Measurements from ENCODE around the gene SPX. TPM values are rescaled to one million over a fixed set of nuclear protein-coding genes. Genes with fewer than 3 reads are reported as not detected.

The SPX gene
- total RNA-seq, 4 donors from 2014 or later, result 0.73 to 3.1 (median 2.4) TPM; not detected in 1

- Histone ChIP-seq H3K36me3 (no peaks in the 10 kb centered on the region), H3K4me1 (peaks cover 16 to 26% of the 10 kb centered on the region in 2 donors), H3K27ac (peak overlapping the region; percentile 64 to 82 (median 76)), H3K4me3 (no peak overlapping the region), H3K9me3 (no peaks in the 10 kb centered on the region), H3K27me3 (no peaks in the 10 kb centered on the region)
- ATAC-seq (peak in 1 of 2 donors; percentile 7), DNase-seq (no peak)
- in situ Hi-C loops (cut with MboI; ENCODE audit: low sequenced_read_pairs in 4 of 4) (no loop called here), intact Hi-C loops (cut with DNase I; ENCODE audit: low total_unique reads) (no loop called here)
- no peak for TF ChIP-seq POLR2A (IDR thresholded peaks at IDR 0.05)
- no peak for TF ChIP-seq CTCF (IDR thresholded peaks at IDR 0.05 in 4 of 5, conservative IDR thresholded peaks at IDR 0.05 in 1 of 5)
These were observed 26.7 kb downstream of the SPX start for GRCh38 chr12:21552635-21553328.

- no peaks in the 10 kb centered on the region for H3K36me3 ChIP-seq
- in situ Hi-C loops (cut with MboI; ENCODE audit: low sequenced_read_pairs in 4 of 4) (no loop called here), intact Hi-C loops (cut with DNase I; ENCODE audit: low total_unique reads) (no loop called here)
- TF ChIP-seq CTCF (IDR thresholded peaks at IDR 0.05 in 4 of 5, conservative IDR thresholded peaks at IDR 0.05 in 1 of 5) (no peak), POLR2A (IDR thresholded peaks at IDR 0.05) (no peak)
- H3K4me3 ChIP-seq, result no peak overlapping the region
- H3K27me3 ChIP-seq, result no peaks in the 10 kb centered on the region
- no peaks in the 10 kb centered on the region for H3K9me3 ChIP-seq
- peaks cover 16 to 26% of the 10 kb centered on the region in 2 donors for H3K4me1 ChIP-seq
- ATAC-seq, result peak in 1 of 2 donors; percentile 81
- DNase-seq, result peak in 1 of 2 donors; percentile 44
- H3K27ac ChIP-seq, result peak overlapping the region; percentile 64 to 82 (median 76)
These were observed 27.2 kb downstream of the SPX start for GRCh38 chr12:21553329-21553675.

DNA sequence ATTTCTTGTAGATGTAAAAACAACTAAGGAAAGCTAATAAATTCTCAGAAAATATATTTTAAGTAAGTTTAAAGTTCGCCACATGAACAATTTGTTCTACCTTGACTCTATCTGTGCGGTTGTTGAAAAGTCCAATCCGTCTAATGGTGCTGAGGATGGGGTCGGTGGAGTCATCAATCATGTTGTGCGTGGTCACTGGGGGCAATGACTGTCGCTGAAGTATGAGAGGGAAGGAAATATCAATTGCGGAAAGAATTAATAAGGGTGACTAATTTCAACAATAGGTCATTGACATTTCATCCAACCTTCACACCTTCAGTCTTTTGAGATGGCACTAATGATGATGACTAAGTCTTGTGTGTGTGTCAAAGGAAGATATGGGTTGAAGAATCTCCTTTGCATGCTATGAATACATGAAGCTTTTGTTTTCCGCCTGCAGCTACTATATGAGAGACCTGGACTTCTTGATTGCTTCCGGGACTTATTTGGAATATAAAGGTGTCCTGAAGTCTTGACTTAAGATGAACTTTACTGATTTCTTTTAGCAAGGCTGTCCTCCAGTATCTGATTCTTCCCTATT lies 32.1 kb downstream of the SPX start:
- in situ Hi-C loops (cut with MboI; ENCODE audit: low sequenced_read_pairs in 4 of 4) (no loop called here), intact Hi-C loops (cut with DNase I; ENCODE audit: low total_unique reads) (no loop called here)
- H3K27ac ChIP-seq, result no peak overlapping the region
- H3K9me3 ChIP-seq, result no peaks in the 10 kb centered on the region
- no peak overlapping the region for H3K4me3 ChIP-seq
- no peak for TF ChIP-seq POLR2A (IDR thresholded peaks at IDR 0.05)
- no peak for TF ChIP-seq CTCF (IDR thresholded peaks at IDR 0.05 in 4 of 5, conservative IDR thresholded peaks at IDR 0.05 in 1 of 5)
- ATAC-seq (no peak), DNase-seq (no peak)
- no peaks in the 10 kb centered on the region for H3K36me3 ChIP-seq
- no peaks in the 10 kb centered on the region for H3K27me3 ChIP-seq
- H3K4me1 ChIP-seq, result peaks cover 3 to 7% of the 10 kb centered on the region in 2 donors

GRCh38 chr12:21559855-21560569 lies 33.9 kb downstream of the SPX start:
- ATAC-seq (peak; percentile 58 to 75), DNase-seq (no peak)
- in situ Hi-C loops (cut with MboI; ENCODE audit: low sequenced_read_pairs in 4 of 4) (no loop called here), intact Hi-C loops (cut with DNase I; ENCODE audit: low total_unique reads) (no loop called here)
- Histone ChIP-seq H3K9me3 (no peaks in the 10 kb centered on the region), H3K27ac (peak overlapping the region in 1 of 4 donors; percentile 32), H3K4me1 (no peaks in the 10 kb centered on the region), H3K4me3 (no peak overlapping the region), H3K36me3 (no peaks in the 10 kb centered on the region), H3K27me3 (no peaks in the 10 kb centered on the region)
- TF ChIP-seq POLR2A (IDR thresholded peaks at IDR 0.05), result no peak
- TF ChIP-seq CTCF (IDR thresholded peaks at IDR 0.05 in 4 of 5, conservative IDR thresholded peaks at IDR 0.05 in 1 of 5), result no peak
